Mucosa of descending colon (tissue), 3 donors: ENCODE results near the gene ATP1B3. TPM values are rescaled to one million over a fixed set of nuclear protein-coding genes. Genes with fewer than 3 reads are reported as not detected.

ENCODE experiments used
- ATAC-seq: fragments of 200-7000 bp; cut with Tn5 transposase; one replicate; pipeline ENCODE4 v1.9.1; 2020; ENCODE audit warnings: mild to moderate bottlenecking, moderate library complexity
- DNase-seq, 3 donors: peaks; one replicate each; pipeline ENCODE4 v3.0.0-alpha.2; 2020
- H3K36me3 ChIP-seq: fragments of 200-600 bp; one replicate; pipeline ENCODE4 v1.8.0; 2021; ENCODE audit warnings: low read depth, mild to moderate bottlenecking
- H3K4me1 ChIP-seq: fragments of 200-600 bp; one replicate; pipeline ENCODE4 v1.8.0; 2021; ENCODE audit warnings: low read depth, mild to moderate bottlenecking
- H3K4me3 ChIP-seq: fragments of 200-600 bp; one replicate; pipeline ENCODE4 v1.8.0; 2021; ENCODE audit warnings: mild to moderate bottlenecking
- H3K9me3 ChIP-seq: fragments of 200-600 bp; one replicate; pipeline ENCODE4 v1.8.0; 2021; ENCODE audit warnings: mild to moderate bottlenecking
- intact Hi-C, 2 donors: fragments of 100-400 bp; cut with DNase I in 1 of 2; cut with micrococcal nuclease in 1 of 2; formaldehyde crosslinking; loops; one replicate each; pipeline versions ENCODE4 v1.11.0 to v1.11.1; 2022; cut with DNase I, micrococcal nuclease
- total RNA-seq, 3 donors: library from RNA; stranded (reverse); fragmentation: NEBNext Ultra II Directional in 2 of 3; extraction: Animal tissue kit (Norgen Biotek cat#: 25700) in 2 of 3; gene quantifications; one replicate each; pipeline versions ENCODE4 v1.2.1 to v1.2.4, GENCODE V29; 2021 to 2023
- TF ChIP-seq, protein P1 (sequence below): fragments of 200-600 bp; IDR thresholded peaks from one replicate; pipeline ENCODE4 v1.8.0; 2022; ENCODE audit warnings: antibody characterized with exemption, mild to moderate bottlenecking
- donor health status: DM: no; HTN: no; CAD: no; lungs with moderate emphysema.
- donor health status: DM: no; HTN: no; CAD: no.
- donor health status: DM: no; HTN: yes; CAD: no.

The ATP1B3 gene
- total RNA-seq, 3 donors from 2014 or later, result 266 to 466 (median 330) TPM

- DNase-seq (no peak), ATAC-seq (no peak)
- TF ChIP-seq, protein P1, sequence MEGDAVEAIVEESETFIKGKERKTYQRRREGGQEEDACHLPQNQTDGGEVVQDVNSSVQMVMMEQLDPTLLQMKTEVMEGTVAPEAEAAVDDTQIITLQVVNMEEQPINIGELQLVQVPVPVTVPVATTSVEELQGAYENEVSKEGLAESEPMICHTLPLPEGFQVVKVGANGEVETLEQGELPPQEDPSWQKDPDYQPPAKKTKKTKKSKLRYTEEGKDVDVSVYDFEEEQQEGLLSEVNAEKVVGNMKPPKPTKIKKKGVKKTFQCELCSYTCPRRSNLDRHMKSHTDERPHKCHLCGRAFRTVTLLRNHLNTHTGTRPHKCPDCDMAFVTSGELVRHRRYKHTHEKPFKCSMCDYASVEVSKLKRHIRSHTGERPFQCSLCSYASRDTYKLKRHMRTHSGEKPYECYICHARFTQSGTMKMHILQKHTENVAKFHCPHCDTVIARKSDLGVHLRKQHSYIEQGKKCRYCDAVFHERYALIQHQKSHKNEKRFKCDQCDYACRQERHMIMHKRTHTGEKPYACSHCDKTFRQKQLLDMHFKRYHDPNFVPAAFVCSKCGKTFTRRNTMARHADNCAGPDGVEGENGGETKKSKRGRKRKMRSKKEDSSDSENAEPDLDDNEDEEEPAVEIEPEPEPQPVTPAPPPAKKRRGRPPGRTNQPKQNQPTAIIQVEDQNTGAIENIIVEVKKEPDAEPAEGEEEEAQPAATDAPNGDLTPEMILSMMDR, result no peak
- Histone ChIP-seq H3K36me3 (no peaks in the 10 kb centered on the region), H3K4me3 (no peak overlapping the region), H3K4me1 (no peaks in the 10 kb centered on the region), H3K9me3 (no peaks in the 10 kb centered on the region)
- intact Hi-C loops, result no loop called here
Measured at GRCh38 chr3:141860766-141861513, 15.5 kb upstream of the ATP1B3 start.

GRCh38 chr3:141862279-141862816 is 14.1 kb upstream of the ATP1B3 start:
- TF ChIP-seq, protein P1, result no peak
- no peak for ATAC-seq
- Histone ChIP-seq H3K9me3 (no peaks in the 10 kb centered on the region), H3K4me1 (no peaks in the 10 kb centered on the region), H3K4me3 (no peak overlapping the region), H3K36me3 (no peaks in the 10 kb centered on the region)
- intact Hi-C loops, result no loop called here
- no peak for DNase-seq

DNA sequence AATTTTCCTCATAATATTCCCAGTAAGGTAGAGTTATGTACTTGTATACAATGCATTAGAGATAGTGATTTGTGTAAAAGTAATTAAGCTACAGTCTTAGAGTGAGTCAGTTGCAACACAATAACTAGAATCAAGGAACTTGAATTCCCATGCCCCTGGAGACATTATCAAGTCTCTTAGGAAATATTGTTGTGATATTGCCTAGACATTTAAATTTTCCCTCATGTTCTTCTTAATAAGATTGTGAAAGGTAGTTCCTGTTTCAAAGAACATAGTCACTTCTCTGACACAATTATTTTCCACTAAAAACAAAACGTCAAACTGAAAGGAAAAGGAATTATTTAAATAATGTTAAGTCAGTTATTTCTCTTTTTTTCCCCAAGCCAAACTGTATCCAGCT is 13.0 kb upstream of the ATP1B3 start:
- H3K4me3 ChIP-seq, result no peak overlapping the region
- no peaks in the 10 kb centered on the region for H3K4me1 ChIP-seq
- no peak for ATAC-seq
- no peaks in the 10 kb centered on the region for H3K36me3 ChIP-seq
- no peaks in the 10 kb centered on the region for H3K9me3 ChIP-seq
- no peak for DNase-seq
- intact Hi-C loops, result no loop called here
- TF ChIP-seq, protein P1, result no peak

DNA sequence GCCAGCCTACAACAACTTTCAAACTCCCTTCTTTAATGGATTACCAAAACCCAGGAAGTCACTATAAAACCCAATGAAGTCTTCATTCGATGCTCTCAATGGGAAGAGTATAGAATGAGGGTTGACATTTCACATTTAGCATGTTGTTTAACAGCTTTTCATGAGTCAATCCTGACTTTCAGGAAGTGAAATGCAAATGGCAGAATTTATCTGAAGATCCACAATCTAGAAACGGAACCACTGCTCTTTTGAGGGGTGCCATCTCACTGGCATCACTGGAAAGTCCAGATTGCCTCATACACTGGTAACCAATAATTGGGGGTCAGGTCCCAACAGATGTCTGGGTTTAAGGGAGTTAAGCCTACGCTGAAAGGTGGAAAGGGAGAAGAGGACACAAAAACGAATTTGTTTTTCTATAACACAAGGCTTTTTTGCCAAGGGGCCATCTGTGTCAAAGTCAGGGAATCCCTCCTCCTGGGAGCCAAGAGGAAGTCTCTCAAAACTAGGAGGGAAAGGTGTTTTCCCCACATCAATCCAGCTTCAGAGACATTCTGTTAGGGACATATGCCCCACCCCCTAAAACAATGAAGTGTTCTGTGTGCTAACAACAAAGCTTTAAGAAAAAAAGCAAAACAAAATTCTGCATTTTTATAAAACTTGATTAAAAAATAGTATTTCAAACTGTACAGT is 12.0 kb upstream of the ATP1B3 start:
- TF ChIP-seq, protein P1, result no peak
- no peak overlapping the region for H3K4me3 ChIP-seq
- no peaks in the 10 kb centered on the region for H3K36me3 ChIP-seq
- intact Hi-C loops, result no loop called here
- H3K9me3 ChIP-seq, result no peaks in the 10 kb centered on the region
- H3K4me1 ChIP-seq, result no peaks in the 10 kb centered on the region
- no peak for DNase-seq
- no peak for ATAC-seq

- H3K4me1 ChIP-seq, result no peaks in the 10 kb centered on the region
- H3K9me3 ChIP-seq, result no peaks in the 10 kb centered on the region
- H3K4me3 ChIP-seq, result no peak overlapping the region
- ATAC-seq (no peak), DNase-seq (no peak)
- H3K36me3 ChIP-seq, result no peaks in the 10 kb centered on the region
- intact Hi-C loops, result no loop called here
- TF ChIP-seq, protein P1, result no peak
Measured at GRCh38 chr3:141865101-141865500, 11.3 kb upstream of the ATP1B3 start.
